GM12878 (cell line): ENCODE measurements around the gene RALGPS1. TPM values are rescaled to one million over a fixed set of nuclear protein-coding genes. Genes with fewer than 3 reads are reported as not detected.

Experiments used
- ATAC-seq: fragments of 200-7000 bp; cut with Tn5 transposase; 3 replicates; pipeline ENCODE4 v1.9.1; 2020; ENCODE audit warnings: mild to moderate bottlenecking, moderate library complexity
- BruUV-seq: library from RNA; stranded (reverse); fragments of 400-500 nt; replicated peaks from 2 replicates; lab custom pipeline; 2021; lab: Mats Ljungman, UMichigan
- CTCF ChIA-PET: fragments of 300-600 bp; sonication (Branson Sonifier 250); formaldehyde crosslinking; extraction: SDS; loops from one replicate; lab custom pipeline; 2021; ENCODE audit warnings: inconsistent platforms; lab: Yijun Ruan, JAX
- POLR2A ChIA-PET: fragments of 350-600 bp; formaldehyde crosslinking; extraction: SDS; loops from one replicate; lab custom pipeline; 2021; ENCODE audit warnings: inconsistent platforms; lab: Charles Lee
- RAD21 ChIA-PET: fragments of 300-600 bp; sonication (Branson Sonifier 250); formaldehyde crosslinking; loops from one replicate; lab custom pipeline; 2023; ENCODE audit warnings: antibody characterized with exemption; ENCODE audit not compliant: unreplicated experiment; lab: Charles Lee
- SMC1A ChIA-PET: fragments of 300-600 bp; sonication (Branson Sonifier 250); formaldehyde crosslinking; loops from one replicate; lab custom pipeline; 2023; ENCODE audit not compliant: unreplicated experiment, uncharacterized antibody; lab: Charles Lee
- DNase-seq: peaks from one replicate; pipeline ENCODE4 v3.0.0-alpha.2; 2011; ENCODE audit warnings: low read depth, low spot score
- FAIRE-seq: peaks from 3 replicates; lab custom pipeline; 2011; peaks lifted over from hg19 to GRCh38; lab: Jason Lieb, UNC
- H2AFZ ChIP-seq: 2 replicates; pipeline ENCODE4 v1.6.0; 2011; ENCODE audit warnings: low read depth, low read length, control low read depth; ENCODE audit not compliant: control insufficient read depth
- H3K27ac ChIP-seq: 2 replicates; pipeline ENCODE4 v1.5.1; 2011; ENCODE audit warnings: control low read depth; ENCODE audit not compliant: control insufficient read depth, insufficient read depth
- H3K27me3 ChIP-seq, 2 experiments: replicated peaks in 1 of 2; 2 replicates each; pipeline versions ENCODE4 v1.6.0 to v1.6.1; 2011; ENCODE audit warnings: low read length in 1 of 2; ENCODE audit not compliant: control insufficient read depth in 2 of 2, insufficient read depth in 2 of 2
- H3K36me3 ChIP-seq, 2 experiments: 2 replicates each; pipeline ENCODE4 v1.5.1; 2011; ENCODE audit warnings: low read length in 1 of 2; ENCODE audit not compliant: control insufficient read depth in 2 of 2, insufficient read depth in 2 of 2
- H3K4me1 ChIP-seq: 2 replicates; pipeline ENCODE4 v1.6.1; 2011; ENCODE audit warnings: mild to moderate bottlenecking, low read length, moderate library complexity, mixed read lengths; ENCODE audit not compliant: control insufficient read depth, insufficient read depth
- H3K4me2 ChIP-seq: 2 replicates; pipeline ENCODE4 v1.6.0; 2011; ENCODE audit warnings: control low read depth; ENCODE audit not compliant: control insufficient read depth, insufficient read depth
- H3K4me3 ChIP-seq: fragments of 200-600 bp; sonication (generic); 2 replicates; pipeline ENCODE4 v1.5.1; 2016
- H3K79me2 ChIP-seq: 2 replicates; pipeline ENCODE4 v1.6.0; 2011; ENCODE audit warnings: low read length; ENCODE audit not compliant: control insufficient read depth, insufficient read depth
- H3K9ac ChIP-seq: 2 replicates; pipeline ENCODE4 v1.8.0; 2011; ENCODE audit warnings: low read length, control low read depth, mixed read lengths; ENCODE audit not compliant: control insufficient read depth, insufficient read depth
- H3K9me3 ChIP-seq: replicated peaks from 3 replicates; pipeline ENCODE4 v1.5.1; 2011; ENCODE audit warnings: mild to moderate bottlenecking, low read length; ENCODE audit not compliant: control insufficient read depth, insufficient read depth
- H4K20me1 ChIP-seq: 2 replicates; pipeline ENCODE4 v1.6.0; 2011; ENCODE audit not compliant: control insufficient read depth, insufficient read depth
- EZH2 ChIP-seq: IDR thresholded peaks from 2 replicates; pipeline ENCODE4 v1.6.1; 2012; ENCODE audit warnings: low read depth, mild to moderate bottlenecking, control low read depth, inconsistent platforms, low read length, borderline replicate concordance; ENCODE audit not compliant: control insufficient read depth
- HDGF ChIP-seq: fragments of 450-650 bp; IDR thresholded peaks from 2 replicates; pipeline ENCODE4 v1.6.1; 2016; ENCODE audit warnings: antibody characterized with exemption
- NR2F1 ChIP-seq: fragments of 450-650 bp; conservative IDR thresholded peaks from 2 replicates; pipeline ENCODE4 v1.6.1; 2017; ENCODE audit warnings: mild to moderate bottlenecking
- ZNF274 ChIP-seq: IDR thresholded peaks from one replicate; pipeline ENCODE4 v1.8.0; 2011; ENCODE audit not compliant: insufficient read length, insufficient read depth
- WGBS: methylation state at CpG from one replicate; pipeline ENCODE4 v1.1.6; 2016; ENCODE audit warnings: low lambda C conversion rate; ENCODE audit not compliant: insufficient replicate concordance, insufficient coverage; ENCODE audit errors: missing lambda C conversion rate; 5-methylcytosine and 5-hydroxymethylcytosine counted together
- in situ Hi-C: fragments of 300-500 bp; cut with MboI; formaldehyde crosslinking; loops from 9 replicates; pipeline ENCODE4 v1.14.3; 2018; ENCODE audit warnings: mixed read lengths
- intact Hi-C: fragments of 100-400 bp; cut with micrococcal nuclease; formaldehyde crosslinking; loops from one replicate; pipeline ENCODE4 v1.14.2; 2022; ENCODE audit not compliant: unreplicated experiment
- polyA plus RNA-seq, 11 experiments: library from polyadenylated mRNA; depleted of rRNA in 4 of 11; unstranded in 6 of 11; stranded (reverse) in 5 of 11; fragments of >200 nt; fragmentation: Nextera tagmentation in 4 of 11; fragmentation: Illumina TruSeq in 1 of 11; extraction: Ambion mirVana in 4 of 11; extraction: Trizol in 1 of 11; gene quantifications; 1 replicate in 1 of 11; 2 replicates in 10 of 11; pipeline versions ENCODE4 v1.2.1 to v1.2.3, GENCODE V29; 2011 to 2016; ENCODE audit warnings: inconsistent platforms in 2 of 11, missing spikeins in 2 of 11, low read depth in 1 of 11
- total RNA-seq, 4 experiments: library from RNA; depleted of rRNA in 3 of 4; stranded (reverse); fragments of >200 nt in 3 of 4; fragmentation: Illumina TruSeq in 1 of 4; extraction: Trizol in 1 of 4; gene quantifications; 2 replicates each; pipeline versions ENCODE4 v1.2.1 to v1.2.3, GENCODE V29; 2013 to 2021
- TF ChIP-seq, protein P1 (sequence below), 3 experiments: IDR thresholded peaks in 2 of 3; conservative IDR thresholded peaks in 1 of 3; 2 replicates each; pipeline ENCODE4 v1.5.1; 2011; ENCODE audit warnings: low read depth in 3 of 3, low read length in 3 of 3, mild to moderate bottlenecking in 3 of 3, control low read depth in 2 of 3, moderate library complexity in 2 of 3, inconsistent platforms in 1 of 3, mixed read lengths in 1 of 3; ENCODE audit not compliant: control insufficient read depth in 2 of 3, insufficient read depth in 1 of 3; ENCODE audit errors: extremely low read depth in 1 of 3

RALGPS1 gene
- total and polyA plus RNA-seq, 10 of the 15 experiments (the other 5 are each of a cell fraction or from before 2014, with no cell fraction given) = 0.13 to 5.6 (median 2.7) TPM

DNA sequence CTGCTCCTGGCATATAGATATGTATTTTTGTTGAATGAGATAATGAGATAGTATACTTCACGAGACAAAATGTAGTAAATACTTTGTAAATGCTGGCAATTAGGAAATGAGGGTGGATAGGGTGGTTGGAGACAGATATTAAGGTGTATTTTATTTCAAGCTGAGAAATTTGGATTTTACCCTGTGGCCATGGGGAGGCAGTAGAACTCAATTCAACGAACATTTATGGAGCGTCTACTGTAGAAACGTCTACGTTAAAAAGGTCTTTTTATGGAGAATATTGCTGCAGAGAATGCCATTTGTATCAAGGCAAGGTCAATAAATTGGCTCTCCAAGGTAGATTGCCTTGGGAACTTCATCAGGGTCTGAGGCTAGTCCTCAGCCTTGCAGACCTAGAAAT lies 21.5 kb upstream of the RALGPS1 start (continued):
- TF ChIP-seq, protein P1, sequence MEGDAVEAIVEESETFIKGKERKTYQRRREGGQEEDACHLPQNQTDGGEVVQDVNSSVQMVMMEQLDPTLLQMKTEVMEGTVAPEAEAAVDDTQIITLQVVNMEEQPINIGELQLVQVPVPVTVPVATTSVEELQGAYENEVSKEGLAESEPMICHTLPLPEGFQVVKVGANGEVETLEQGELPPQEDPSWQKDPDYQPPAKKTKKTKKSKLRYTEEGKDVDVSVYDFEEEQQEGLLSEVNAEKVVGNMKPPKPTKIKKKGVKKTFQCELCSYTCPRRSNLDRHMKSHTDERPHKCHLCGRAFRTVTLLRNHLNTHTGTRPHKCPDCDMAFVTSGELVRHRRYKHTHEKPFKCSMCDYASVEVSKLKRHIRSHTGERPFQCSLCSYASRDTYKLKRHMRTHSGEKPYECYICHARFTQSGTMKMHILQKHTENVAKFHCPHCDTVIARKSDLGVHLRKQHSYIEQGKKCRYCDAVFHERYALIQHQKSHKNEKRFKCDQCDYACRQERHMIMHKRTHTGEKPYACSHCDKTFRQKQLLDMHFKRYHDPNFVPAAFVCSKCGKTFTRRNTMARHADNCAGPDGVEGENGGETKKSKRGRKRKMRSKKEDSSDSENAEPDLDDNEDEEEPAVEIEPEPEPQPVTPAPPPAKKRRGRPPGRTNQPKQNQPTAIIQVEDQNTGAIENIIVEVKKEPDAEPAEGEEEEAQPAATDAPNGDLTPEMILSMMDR (IDR thresholded peaks at IDR 0.05 in 2 of 3, conservative IDR thresholded peaks at IDR 0.05 in 1 of 3; ENCODE audit: control insufficient read depth in 2 of 3, extremely low read depth in 1 of 3, insufficient read depth in 1 of 3, low read depth in 3 of 3, low read length in 3 of 3) = peak in 1 of 3 experiments; percentile 34; a peak in 1 of 6 replicates

DNA sequence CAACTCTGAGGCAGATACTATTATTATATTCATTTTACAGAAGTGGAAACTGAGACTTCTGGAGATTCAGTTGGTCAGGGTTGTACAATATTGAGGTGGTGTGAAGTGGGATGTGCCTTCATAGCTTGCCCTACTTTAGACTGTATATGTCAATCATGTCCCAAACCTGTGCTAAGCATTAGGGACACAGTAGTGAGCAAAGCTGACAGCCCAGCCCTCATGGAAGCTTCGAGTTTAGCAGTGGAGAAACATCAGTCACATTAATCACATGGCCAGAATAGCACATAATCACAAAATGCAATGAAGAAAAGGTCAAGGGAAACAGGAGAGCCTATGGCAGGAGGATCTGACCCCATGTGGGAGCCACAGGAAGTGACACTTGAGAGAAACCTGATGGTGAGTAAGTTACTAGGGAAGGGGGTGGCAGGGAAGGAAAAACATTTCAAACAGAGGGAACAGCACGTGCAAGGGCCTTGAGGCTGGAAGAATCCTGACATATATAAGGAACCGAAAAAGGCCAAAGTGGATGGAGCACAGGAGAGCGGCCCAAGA lies 20.5 kb upstream of the RALGPS1 start:
- no peak overlapping the region for H3K27ac ChIP-seq
- no peaks in the 10 kb centered on the region for H3K27me3 ChIP-seq
- TF ChIP-seq ZNF274 = no peak
- TF ChIP-seq HDGF = no peak
- no peak for TF ChIP-seq EZH2
- TF ChIP-seq NR2F1 = no peak
- TF ChIP-seq, protein P1 (IDR thresholded peaks at IDR 0.05 in 2 of 3, conservative IDR thresholded peaks at IDR 0.05 in 1 of 3; ENCODE audit: control insufficient read depth in 2 of 3, extremely low read depth in 1 of 3, insufficient read depth in 1 of 3, low read depth in 3 of 3, low read length in 3 of 3) = no peak
- CTCF ChIA-PET = interaction anchor here (0.6 kb wide), 1 partner anchor 188 kb away, joined by 3 read pairs; no protein-coding TSS in a partner anchor
- FAIRE-seq (no peak), DNase-seq (no peak), ATAC-seq (no peak)
- POLR2A ChIA-PET = no interaction called here
- H3K79me2 ChIP-seq = no peaks in the 10 kb centered on the region
- SMC1A ChIA-PET = no interaction called here
- no peaks in the 10 kb centered on the region for H4K20me1 ChIP-seq
- H3K9me3 ChIP-seq = no peaks in the 10 kb centered on the region
- RAD21 ChIA-PET = no interaction called here
- in situ Hi-C loops = no loop called here
- 54% methylated on average over 4 of the region's 4 CpGs for WGBS
- no peaks in the 10 kb centered on the region for H3K4me1 ChIP-seq
- no peak overlapping the region for H3K9ac ChIP-seq
- no peak overlapping the region for H3K4me2 ChIP-seq
- intact Hi-C loops = no loop called here
- H3K4me3 ChIP-seq = no peak overlapping the region
- no peak overlapping the region for H2AFZ ChIP-seq
- BruUV-seq = no TSS peak
- no peaks in the 10 kb centered on the region for H3K36me3 ChIP-seq
